Endothelial cell (in vitro differentiated cells): Measurements from ENCODE around the gene LTBR. TPM values are rescaled to one million over a fixed set of nuclear protein-coding genes. Genes with fewer than 3 reads are reported as not detected.

Experiments
- DNase-seq: peaks from one replicate; pipeline ENCODE4 v3.0.0; 2021; ENCODE audit warnings: low spot score
- H3K27ac Mint-ChIP-seq: one replicate; pipeline ENCODE4 v1.8.0; 2021; ENCODE audit warnings: mixed read lengths, inconsistent platforms; ENCODE audit not compliant: unreplicated experiment
- H3K27me3 Mint-ChIP-seq: one replicate; pipeline ENCODE4 v1.8.0; 2021; ENCODE audit warnings: mild to moderate bottlenecking, moderate library complexity, mixed read lengths, inconsistent platforms; ENCODE audit not compliant: unreplicated experiment
- H3K36me3 Mint-ChIP-seq: one replicate; pipeline ENCODE4 v1.8.0; 2021; ENCODE audit warnings: mild to moderate bottlenecking, low read depth, mixed read lengths, inconsistent platforms; ENCODE audit not compliant: unreplicated experiment
- H3K4me1 Mint-ChIP-seq: one replicate; pipeline ENCODE4 v1.8.0; 2021; ENCODE audit warnings: mild to moderate bottlenecking, mixed read lengths, inconsistent platforms; ENCODE audit not compliant: unreplicated experiment
- H3K4me3 Mint-ChIP-seq: one replicate; pipeline ENCODE4 v1.8.0; 2021; ENCODE audit warnings: mild to moderate bottlenecking, mixed read lengths, inconsistent platforms; ENCODE audit not compliant: unreplicated experiment
- H3K9me3 Mint-ChIP-seq: one replicate; pipeline ENCODE4 v1.8.0; 2021; ENCODE audit warnings: mixed read lengths, inconsistent platforms; ENCODE audit not compliant: unreplicated experiment
- long read RNA-seq: library from polyadenylated mRNA; unstranded; transcript quantifications from one replicate; pipeline ENCODE4 v2.0.0, GENCODE V29; 2020; ENCODE audit not compliant: unreplicated experiment
- total RNA-seq: library from RNA; stranded (reverse); fragmentation: NEBNext Ultra II Directional; extraction: Animal tissue kit (Norgen Biotek cat#: 25700); gene quantifications from one replicate; pipeline ENCODE4 v1.2.1, GENCODE V29; 2021; ENCODE audit not compliant: unreplicated experiment
- TF ChIP-seq, protein P1 (sequence below): fragments of 200-600 bp; sonication (generic); IDR thresholded peaks from one replicate; pipeline ENCODE4 v1.5.0; 2021; ENCODE audit warnings: antibody characterized with exemption; ENCODE audit not compliant: unreplicated experiment

Gene LTBR
- total RNA-seq = 40.3 TPM
- long read RNA-seq, transcript LTBR-201 (10 exons, 2,260 nt) = major isoform, 27 of 35 reads
- long read RNA-seq, partial matches to known transcripts = 2 of 35 reads
- long read RNA-seq, other reads (novel, unspliced or antisense) = 6 of 35 reads

DNA sequence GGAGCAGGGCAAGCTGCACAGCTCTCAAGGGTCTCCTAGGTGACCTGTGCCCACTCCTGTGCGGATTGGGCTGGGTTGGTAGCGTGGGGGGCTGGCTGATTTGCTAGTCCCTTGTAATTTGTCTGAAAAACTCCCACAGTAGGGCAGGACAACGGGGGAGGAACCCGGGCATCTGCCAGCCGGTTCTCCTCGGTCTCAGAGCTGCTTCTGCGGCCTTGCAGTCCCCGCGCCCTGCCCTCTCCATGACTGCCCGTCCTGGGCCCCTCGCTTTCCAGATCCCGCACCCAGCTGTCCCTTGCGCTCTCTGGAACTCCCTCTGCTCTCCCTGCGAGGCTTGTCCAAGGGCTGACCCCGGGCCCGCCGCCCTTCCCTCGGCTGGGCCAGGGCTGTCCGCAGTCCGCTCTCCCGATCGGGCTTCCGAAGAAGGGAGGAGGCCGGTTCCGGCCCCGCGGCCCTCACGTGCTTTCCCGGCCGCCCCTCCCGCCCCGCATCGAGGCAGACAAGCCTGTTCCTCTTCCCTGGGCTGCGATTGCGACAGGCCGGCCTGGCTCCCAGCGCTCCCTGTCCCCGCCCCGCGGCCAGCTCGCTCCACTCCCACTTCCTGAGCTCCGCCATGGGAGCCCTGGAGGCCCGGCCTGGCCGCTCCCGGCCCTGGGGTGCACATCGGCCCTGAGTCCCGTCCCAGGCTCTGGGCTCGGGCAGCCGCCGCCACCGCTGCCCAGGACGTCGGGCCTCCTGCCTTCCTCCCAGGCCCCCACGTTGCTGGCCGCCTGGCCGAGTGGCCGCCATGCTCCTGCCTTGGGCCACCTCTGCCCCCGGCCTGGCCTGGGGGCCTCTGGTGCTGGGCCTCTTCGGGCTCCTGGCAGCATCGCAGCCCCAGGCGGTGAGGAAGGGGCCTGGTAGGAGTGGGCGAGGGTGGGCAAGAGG is at the start of gene LTBR:
Gene LTBR, plus strand, starts transcription at position 591 of the 927 bp plus-strand sequence. Its CDS starts 197 bp downstream, at position 788.
- Mint-ChIP-seq H3K27me3 (peaks cover 8% of the 10 kb centered on the region), H3K9me3 (no peaks in the 10 kb centered on the region), H3K27ac (no peak within 1 kb of the TSS), H3K4me1 (peaks cover 11% of the 10 kb centered on the region), H3K4me3 (peak within 1 kb of the TSS; percentile 69), H3K36me3 (peaks cover 11% of the 10 kb centered on the region)
- TF ChIP-seq, protein P1, sequence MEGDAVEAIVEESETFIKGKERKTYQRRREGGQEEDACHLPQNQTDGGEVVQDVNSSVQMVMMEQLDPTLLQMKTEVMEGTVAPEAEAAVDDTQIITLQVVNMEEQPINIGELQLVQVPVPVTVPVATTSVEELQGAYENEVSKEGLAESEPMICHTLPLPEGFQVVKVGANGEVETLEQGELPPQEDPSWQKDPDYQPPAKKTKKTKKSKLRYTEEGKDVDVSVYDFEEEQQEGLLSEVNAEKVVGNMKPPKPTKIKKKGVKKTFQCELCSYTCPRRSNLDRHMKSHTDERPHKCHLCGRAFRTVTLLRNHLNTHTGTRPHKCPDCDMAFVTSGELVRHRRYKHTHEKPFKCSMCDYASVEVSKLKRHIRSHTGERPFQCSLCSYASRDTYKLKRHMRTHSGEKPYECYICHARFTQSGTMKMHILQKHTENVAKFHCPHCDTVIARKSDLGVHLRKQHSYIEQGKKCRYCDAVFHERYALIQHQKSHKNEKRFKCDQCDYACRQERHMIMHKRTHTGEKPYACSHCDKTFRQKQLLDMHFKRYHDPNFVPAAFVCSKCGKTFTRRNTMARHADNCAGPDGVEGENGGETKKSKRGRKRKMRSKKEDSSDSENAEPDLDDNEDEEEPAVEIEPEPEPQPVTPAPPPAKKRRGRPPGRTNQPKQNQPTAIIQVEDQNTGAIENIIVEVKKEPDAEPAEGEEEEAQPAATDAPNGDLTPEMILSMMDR = no peak
- peak; percentile 80 for DNase-seq

DNA sequence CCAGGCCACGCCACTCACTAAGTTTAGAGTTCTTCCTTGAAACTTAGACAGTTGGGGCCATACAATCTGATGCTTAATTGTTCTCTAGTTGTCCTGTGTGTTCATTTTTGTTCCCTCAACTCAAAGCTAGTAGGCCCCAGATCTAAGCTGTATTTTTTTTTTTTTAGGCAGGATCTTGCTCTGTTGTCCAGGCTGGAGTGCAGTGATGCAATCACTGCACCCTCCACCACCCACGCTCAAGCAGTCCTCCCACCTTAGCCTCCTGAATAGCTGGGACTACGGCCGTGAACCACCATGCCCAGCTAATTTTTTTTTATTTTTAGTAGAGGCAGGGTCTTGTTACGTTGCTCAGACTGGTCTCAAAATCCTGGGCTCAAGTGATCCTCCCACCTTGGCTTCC is 49.6 kb upstream of the LTBR start:
- Mint-ChIP-seq H3K9me3 (no peaks in the 10 kb centered on the region), H3K27me3 (peaks cover 10% of the 10 kb centered on the region), H3K4me1 (peaks cover 34% of the 10 kb centered on the region), H3K4me3 (no peak overlapping the region), H3K36me3 (peaks cover 37% of the 10 kb centered on the region), H3K27ac (no peak overlapping the region)
- TF ChIP-seq, protein P1 = no peak
- no peak for DNase-seq

DNA sequence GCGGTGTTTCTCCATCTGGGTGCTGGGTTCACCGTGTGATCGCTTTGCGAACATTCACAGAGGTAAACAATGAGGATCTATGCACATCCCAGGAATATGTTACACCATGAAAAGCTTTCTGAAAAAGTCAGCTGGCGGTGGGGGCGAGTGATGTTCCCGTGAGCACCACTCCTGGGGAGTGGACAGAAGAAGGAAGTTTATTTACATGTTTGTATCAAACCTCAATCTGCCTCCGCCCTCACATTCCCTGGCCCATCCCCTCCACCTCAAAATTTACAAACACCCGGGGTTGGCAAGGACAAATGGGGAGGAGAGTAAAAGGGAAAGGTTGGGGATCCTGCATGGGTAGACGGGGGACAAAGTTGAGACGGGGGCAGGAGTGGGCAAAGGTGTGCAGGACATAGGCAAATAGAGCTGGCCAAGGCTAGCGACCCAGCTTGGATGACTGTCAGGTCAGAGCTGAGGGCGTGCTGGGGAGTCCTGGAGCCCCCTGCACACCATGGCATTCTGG is 49.0 kb upstream of the LTBR start:
- H3K36me3 Mint-ChIP-seq = peaks cover 37% of the 10 kb centered on the region
- H3K27me3 Mint-ChIP-seq = peaks cover 10% of the 10 kb centered on the region
- peaks cover 34% of the 10 kb centered on the region for H3K4me1 Mint-ChIP-seq
- TF ChIP-seq, protein P1 = no peak
- H3K4me3 Mint-ChIP-seq = peak overlapping the region; percentile 51
- no peak overlapping the region for H3K27ac Mint-ChIP-seq
- H3K9me3 Mint-ChIP-seq = no peaks in the 10 kb centered on the region
- no peak for DNase-seq

DNA sequence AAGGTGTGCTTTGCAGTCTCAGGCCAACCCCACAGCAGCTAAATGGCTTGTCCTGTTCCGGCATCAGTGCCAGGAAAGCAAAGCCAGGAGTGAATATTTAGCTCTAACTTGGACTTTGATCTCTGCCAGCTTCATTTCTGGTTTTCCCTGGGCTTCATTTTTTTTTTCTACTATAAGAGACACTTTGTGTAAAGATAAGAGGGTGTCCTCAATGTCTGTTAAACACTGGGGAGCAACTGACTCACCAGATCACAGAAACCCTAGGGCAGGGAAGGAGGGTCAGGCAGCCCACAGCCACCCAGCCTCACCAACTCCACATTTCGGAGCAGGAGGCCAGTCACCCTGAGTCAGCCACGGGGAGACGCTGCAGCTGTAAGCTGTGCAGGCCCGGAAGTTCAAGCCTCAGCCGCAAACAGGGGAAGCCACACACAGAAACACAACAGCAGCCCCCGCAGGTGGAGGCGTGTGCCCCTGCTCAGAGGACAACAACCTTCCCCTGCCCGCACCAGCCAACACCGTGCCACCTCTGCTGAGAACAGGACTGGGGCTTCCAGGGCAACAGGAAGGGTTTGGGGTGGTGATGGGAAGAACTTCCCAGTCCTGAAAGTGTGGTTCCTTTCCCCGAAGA is 48.4 kb upstream of the LTBR start:
- Mint-ChIP-seq H3K27ac (no peak overlapping the region), H3K4me3 (peak overlapping the region; percentile 79), H3K27me3 (peaks cover 10% of the 10 kb centered on the region), H3K36me3 (peaks cover 34% of the 10 kb centered on the region), H3K4me1 (peaks cover 34% of the 10 kb centered on the region), H3K9me3 (no peaks in the 10 kb centered on the region)
- TF ChIP-seq, protein P1 = no peak
- peak; percentile 58 for DNase-seq
